Activated naive CD4-positive, alpha-beta T cell treated with anti-CD3 and anti-CD28 coated beads, Interleukin-2, amount 50 U/mL, for 24 hours (primary cell): ENCODE measurements around the gene PRR16.

Experiments
- H3K27ac Mint-ChIP-seq: one replicate; pipeline ENCODE4 v1.8.0; 2021; ENCODE audit warnings: mild to moderate bottlenecking, mixed read lengths
- H3K27me3 Mint-ChIP-seq: one replicate; pipeline ENCODE4 v1.8.0; 2021; ENCODE audit warnings: mixed read lengths
- H3K36me3 Mint-ChIP-seq: one replicate; pipeline ENCODE4 v1.8.0; 2021; ENCODE audit warnings: mixed read lengths
- H3K4me1 Mint-ChIP-seq: one replicate; pipeline ENCODE4 v1.8.0; 2021; ENCODE audit warnings: mixed read lengths
- H3K4me3 Mint-ChIP-seq: one replicate; pipeline ENCODE4 v1.8.0; 2021; ENCODE audit warnings: mild to moderate bottlenecking, mixed read lengths
- H3K9me3 Mint-ChIP-seq: one replicate; pipeline ENCODE4 v1.8.0; 2021; ENCODE audit warnings: mixed read lengths

Gene PRR16

DNA sequence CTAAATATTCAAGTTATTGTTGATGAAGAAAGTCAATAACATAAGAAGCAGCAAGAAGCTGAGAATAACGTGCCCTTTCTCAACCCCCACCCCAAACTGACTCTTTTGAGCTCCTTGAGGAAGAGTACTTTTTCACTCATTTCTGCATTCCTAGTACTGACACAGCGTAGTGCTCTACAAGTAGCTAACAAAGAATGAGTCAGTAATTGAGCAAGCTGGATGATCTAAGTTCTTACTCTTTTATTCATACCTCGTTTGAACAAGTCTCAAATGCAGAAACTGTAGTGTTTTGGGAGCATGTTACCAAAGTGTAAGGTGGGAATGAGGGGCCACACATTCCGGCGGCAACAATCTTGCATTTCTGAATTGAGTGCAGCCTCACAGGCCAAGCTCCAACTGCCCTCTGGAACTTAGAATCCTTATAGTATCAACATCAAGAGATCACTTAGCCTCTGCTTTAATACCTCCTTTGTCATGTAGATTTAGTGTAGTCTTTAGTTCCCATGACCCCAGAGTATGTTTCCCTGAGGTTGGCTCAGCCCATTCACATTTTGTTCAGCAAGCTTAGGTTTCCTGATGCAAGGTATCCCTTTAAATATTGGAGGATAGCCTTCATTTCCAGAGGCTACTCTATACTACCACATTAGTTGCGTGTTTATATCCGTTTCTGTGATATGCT lies 152.0 kb downstream of the PRR16 start:
- no peaks in the 10 kb centered on the region for H3K9me3 Mint-ChIP-seq
- H3K27me3 Mint-ChIP-seq: no peaks in the 10 kb centered on the region
- no peaks in the 10 kb centered on the region for H3K4me1 Mint-ChIP-seq
- H3K27ac Mint-ChIP-seq: no peak overlapping the region
- H3K36me3 Mint-ChIP-seq: no peaks in the 10 kb centered on the region
- no peak overlapping the region for H3K4me3 Mint-ChIP-seq

DNA sequence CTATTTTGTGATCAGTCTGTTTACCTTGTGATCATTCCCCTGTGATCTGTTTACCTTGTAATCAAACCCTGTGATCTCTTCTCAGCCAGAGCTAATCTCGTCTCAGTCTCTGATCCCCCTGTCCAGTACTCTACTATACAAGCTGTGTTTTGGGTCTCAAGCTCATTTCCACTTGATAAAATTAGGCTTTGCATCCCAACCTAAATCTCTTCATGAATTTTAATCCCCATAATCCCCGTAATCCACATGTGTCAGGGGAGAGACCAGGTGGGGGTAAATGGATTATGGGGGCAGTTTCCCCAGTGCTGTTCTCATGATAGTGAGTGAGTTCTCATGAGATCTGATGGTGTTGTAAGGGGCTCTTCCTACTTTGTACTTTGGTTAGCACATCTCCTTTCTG lies 157.2 kb downstream of the PRR16 start:
- no peaks in the 10 kb centered on the region for H3K9me3 Mint-ChIP-seq
- no peaks in the 10 kb centered on the region for H3K36me3 Mint-ChIP-seq
- H3K27ac Mint-ChIP-seq: no peak overlapping the region
- H3K4me3 Mint-ChIP-seq: no peak overlapping the region
- no peaks in the 10 kb centered on the region for H3K4me1 Mint-ChIP-seq
- no peaks in the 10 kb centered on the region for H3K27me3 Mint-ChIP-seq

DNA sequence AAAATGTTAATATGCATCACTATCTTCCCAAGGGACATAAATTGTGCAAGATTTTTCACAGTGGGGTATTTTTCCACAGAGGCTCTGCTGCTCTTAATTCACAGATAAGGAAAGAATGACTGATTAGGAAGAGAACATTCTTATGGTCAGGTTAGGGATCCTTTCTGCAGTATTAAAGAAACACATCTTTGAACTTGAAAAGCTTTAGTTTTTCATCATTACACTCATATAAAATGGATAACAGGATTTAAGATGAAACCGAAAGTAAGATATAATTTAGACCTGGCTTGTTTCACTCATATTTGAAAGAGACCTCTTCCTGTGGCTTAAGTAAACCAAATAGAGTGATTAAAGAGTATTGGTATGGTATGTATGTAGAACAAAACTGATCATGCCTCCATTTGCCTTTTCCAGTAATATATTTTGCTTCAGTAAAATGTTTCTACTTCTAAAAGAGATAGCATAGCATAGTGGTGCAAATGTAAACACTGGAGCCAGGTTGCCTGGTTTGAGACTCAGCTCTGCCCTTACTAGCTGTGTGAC lies 160.0 kb downstream of the PRR16 start:
- no peaks in the 10 kb centered on the region for H3K9me3 Mint-ChIP-seq
- no peak overlapping the region for H3K4me3 Mint-ChIP-seq
- no peaks in the 10 kb centered on the region for H3K27me3 Mint-ChIP-seq
- no peaks in the 10 kb centered on the region for H3K36me3 Mint-ChIP-seq
- no peak overlapping the region for H3K27ac Mint-ChIP-seq
- no peaks in the 10 kb centered on the region for H3K4me1 Mint-ChIP-seq

DNA sequence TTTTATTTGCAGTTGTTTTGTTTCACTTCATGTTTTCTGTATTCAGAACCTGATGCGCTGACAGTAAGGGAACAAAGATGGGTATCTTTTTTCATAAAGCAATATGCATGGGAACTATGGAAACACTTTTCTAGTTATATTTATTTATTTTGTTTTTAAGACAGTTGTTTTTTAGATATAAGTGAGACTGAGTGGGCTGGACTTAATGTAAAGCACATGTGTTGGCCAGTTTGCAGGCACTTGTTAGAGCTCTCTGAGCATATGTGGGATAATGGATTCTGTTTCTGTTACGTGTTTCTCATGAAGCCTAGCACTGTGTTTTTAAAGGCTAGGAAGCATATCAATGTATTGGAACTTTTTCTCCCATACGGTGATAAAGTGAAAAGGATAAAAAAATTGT lies 164.1 kb downstream of the PRR16 start:
- H3K4me3 Mint-ChIP-seq: no peak overlapping the region
- no peaks in the 10 kb centered on the region for H3K4me1 Mint-ChIP-seq
- no peak overlapping the region for H3K27ac Mint-ChIP-seq
- no peaks in the 10 kb centered on the region for H3K36me3 Mint-ChIP-seq
- H3K9me3 Mint-ChIP-seq: peaks cover 9% of the 10 kb centered on the region
- no peaks in the 10 kb centered on the region for H3K27me3 Mint-ChIP-seq

DNA sequence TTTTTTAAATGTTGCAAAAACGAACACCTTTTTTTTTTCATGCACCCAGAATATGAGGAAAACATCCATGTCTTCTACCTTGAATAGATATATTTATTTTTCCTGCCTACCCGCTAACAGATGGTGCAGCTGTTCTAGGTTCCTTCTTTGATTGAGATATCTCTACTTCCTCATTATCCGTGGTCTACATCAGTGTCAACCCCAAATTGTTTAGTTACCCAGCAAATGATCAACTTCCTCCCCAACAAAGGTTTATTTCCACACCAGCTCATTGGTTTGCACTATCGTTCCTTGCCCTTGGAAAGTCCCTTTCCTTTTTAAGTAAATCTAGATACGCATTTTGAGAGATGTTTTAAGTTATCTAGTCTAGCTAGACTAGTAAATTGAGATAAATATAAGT lies 166.4 kb downstream of the PRR16 start:
- peaks cover 12% of the 10 kb centered on the region for H3K9me3 Mint-ChIP-seq
- no peaks in the 10 kb centered on the region for H3K4me1 Mint-ChIP-seq
- no peak overlapping the region for H3K27ac Mint-ChIP-seq
- no peaks in the 10 kb centered on the region for H3K27me3 Mint-ChIP-seq
- no peaks in the 10 kb centered on the region for H3K36me3 Mint-ChIP-seq
- no peak overlapping the region for H3K4me3 Mint-ChIP-seq

DNA sequence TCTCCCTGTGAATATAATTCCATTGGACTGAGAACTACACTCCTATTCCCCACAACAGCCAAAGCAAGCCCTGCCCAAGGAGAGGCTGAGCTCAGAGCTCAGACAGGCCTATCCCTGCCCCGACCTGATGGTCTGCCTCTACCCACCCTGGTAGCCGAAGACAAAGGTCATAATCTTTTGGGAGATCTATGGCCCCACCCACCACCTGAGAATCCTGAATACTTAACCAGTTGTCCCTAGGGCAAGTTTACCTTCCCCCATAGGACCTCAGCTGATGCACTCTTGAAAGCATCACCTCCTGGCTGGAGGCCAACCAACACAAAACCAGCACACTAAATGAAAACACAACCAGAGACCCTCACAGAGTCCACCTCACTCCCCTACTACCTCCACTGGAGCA lies 167.5 kb downstream of the PRR16 start:
- Mint-ChIP-seq H3K9me3 (peaks cover 13% of the 10 kb centered on the region), H3K36me3 (no peaks in the 10 kb centered on the region), H3K4me3 (no peak overlapping the region), H3K4me1 (no peaks in the 10 kb centered on the region), H3K27me3 (no peaks in the 10 kb centered on the region), H3K27ac (no peak overlapping the region)

DNA sequence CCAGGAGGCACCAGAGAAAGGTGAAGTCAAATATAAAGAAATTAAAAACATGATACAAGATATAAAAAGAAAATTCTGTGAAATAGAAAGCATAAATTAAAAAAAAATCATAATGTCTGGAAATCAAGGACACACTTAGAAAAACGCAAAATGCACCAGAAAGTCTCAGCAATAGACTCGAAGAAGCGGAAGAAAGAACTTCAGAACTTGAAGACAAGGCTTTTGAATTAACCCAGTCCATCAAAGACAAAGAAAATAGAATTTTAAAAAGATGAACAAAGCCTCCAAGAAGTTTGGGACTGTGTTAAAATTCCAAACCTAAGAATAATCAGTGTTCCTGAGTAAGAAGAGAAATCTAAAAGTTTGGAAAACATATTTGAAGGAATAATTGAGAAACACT lies 168.3 kb downstream of the PRR16 start:
- Mint-ChIP-seq H3K36me3 (no peaks in the 10 kb centered on the region), H3K27me3 (no peaks in the 10 kb centered on the region), H3K9me3 (peaks cover 13% of the 10 kb centered on the region), H3K27ac (no peak overlapping the region), H3K4me1 (no peaks in the 10 kb centered on the region), H3K4me3 (no peak overlapping the region)

DNA sequence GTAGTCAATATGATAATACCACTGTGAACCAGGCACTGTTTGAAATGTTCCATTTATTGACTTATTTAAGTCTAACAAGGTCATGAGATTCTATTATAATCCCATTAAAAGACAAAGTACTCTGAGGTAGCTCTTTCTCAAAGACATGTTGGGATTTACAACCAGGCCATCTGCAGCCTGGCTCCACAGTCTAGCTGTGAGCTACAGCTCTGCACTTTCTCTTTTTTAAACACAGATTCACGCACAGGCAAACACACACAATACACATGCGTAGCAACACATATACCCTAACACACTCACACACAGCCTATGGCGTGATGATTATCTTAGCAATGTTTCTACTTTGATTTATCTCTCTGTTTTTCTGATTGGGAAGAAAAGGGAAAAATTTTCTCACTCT lies 174.3 kb downstream of the PRR16 start:
- no peaks in the 10 kb centered on the region for H3K27me3 Mint-ChIP-seq
- no peaks in the 10 kb centered on the region for H3K4me1 Mint-ChIP-seq
- H3K36me3 Mint-ChIP-seq: no peaks in the 10 kb centered on the region
- H3K9me3 Mint-ChIP-seq: peaks cover 4% of the 10 kb centered on the region
- H3K4me3 Mint-ChIP-seq: no peak overlapping the region
- no peak overlapping the region for H3K27ac Mint-ChIP-seq

DNA sequence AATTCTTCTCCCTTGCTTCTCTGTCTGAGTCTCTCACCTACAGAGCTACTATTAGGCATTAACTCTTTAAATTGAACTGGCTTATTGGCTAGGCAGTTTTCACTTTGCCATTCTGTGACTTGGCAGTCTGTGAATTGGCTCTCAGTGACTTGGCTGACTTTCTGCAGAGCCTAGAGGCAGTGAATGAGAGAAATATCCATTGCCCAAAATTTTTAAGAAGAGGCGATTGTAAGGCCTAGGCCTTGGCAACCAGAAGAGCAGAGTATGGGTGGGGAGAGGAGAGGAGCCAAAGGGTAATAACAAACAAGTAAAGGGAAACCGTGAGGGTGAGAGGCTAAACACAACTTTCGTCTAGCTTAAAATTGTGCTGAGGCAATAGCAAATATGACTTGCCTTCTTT lies 176.7 kb downstream of the PRR16 start:
- Mint-ChIP-seq H3K4me3 (no peak overlapping the region), H3K4me1 (no peaks in the 10 kb centered on the region), H3K36me3 (no peaks in the 10 kb centered on the region), H3K27ac (no peak overlapping the region), H3K9me3 (no peaks in the 10 kb centered on the region), H3K27me3 (no peaks in the 10 kb centered on the region)

DNA sequence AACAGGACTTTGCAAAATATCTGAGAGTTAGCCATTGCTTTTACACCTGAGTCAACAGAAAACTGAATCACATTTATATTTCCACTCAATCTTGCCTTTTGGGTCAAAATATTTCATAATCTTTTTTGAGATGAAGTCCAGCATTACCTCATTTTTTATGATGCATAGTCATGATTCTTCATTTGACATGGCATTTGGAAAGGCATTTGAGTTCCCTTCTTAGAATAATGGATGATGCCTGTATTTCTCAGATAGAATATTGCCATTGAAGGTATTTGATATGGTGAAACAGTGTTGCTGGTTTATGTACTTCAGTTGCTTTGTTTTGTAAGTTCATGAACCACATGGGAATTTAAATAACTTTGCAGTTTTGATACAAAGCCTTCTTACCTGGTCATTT lies 180.4 kb downstream of the PRR16 start:
- Mint-ChIP-seq H3K9me3 (peaks cover 6% of the 10 kb centered on the region), H3K36me3 (no peaks in the 10 kb centered on the region)

DNA sequence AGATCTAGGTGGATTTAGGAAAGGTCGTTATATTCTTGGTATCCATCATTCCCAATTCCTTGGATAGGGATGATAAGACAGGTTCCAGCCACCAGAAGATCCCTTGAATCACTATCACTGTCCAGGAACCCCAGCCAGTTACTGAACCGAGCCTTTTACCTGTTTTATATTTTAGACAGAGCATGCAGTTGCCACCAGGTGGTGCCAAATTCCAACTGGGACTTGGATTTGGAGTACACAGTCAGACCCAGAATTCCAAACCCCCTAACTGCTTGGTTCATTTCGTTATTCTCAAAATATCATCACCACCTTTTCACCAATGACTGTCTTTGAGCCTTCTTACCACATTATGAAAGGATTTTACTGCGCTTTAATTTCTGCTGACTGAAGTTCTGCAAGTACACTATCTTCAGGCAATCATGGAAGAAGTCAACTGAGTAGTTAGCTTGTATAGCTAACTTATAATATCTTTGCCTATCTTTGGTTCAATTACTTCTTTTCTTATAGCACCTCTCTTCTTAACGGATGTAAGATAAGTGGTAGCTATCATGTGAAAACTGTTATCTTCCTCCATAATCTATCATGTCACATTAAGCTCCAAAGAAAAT lies 191.8 kb downstream of the PRR16 start:
- Mint-ChIP-seq H3K4me1 (no peaks in the 10 kb centered on the region), H3K36me3 (no peaks in the 10 kb centered on the region), H3K27me3 (no peaks in the 10 kb centered on the region), H3K9me3 (peaks cover 4% of the 10 kb centered on the region), H3K4me3 (no peak overlapping the region), H3K27ac (no peak overlapping the region)

More for the DNA sequence above, 180.4 kb downstream of the PRR16 start:
- Mint-ChIP-seq H3K27me3 (no peaks in the 10 kb centered on the region), H3K4me1 (no peaks in the 10 kb centered on the region), H3K27ac (no peak overlapping the region), H3K4me3 (no peak overlapping the region)

DNA sequence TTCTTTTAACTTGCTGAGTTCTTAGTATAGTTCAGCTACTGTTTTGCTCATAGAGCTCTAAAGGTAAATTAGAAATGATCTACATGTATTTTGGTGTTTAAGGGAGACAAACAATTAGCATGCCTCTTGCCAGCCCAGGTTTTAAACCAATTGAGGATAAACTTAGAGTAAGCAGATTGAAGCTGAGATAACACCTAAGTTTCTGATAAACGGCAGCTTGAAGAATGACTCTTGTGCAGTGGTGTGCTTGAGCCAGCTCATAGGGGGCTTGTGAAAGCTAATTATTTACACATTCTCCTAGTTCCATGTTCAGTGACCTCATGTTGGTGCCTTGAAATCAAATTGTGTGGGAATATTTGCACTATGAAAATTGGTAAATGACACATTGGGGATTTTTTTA lies 193.0 kb downstream of the PRR16 start:
- H3K4me1 Mint-ChIP-seq: no peaks in the 10 kb centered on the region
- H3K36me3 Mint-ChIP-seq: no peaks in the 10 kb centered on the region
- H3K9me3 Mint-ChIP-seq: peaks cover 1% of the 10 kb centered on the region
- no peak overlapping the region for H3K4me3 Mint-ChIP-seq
- H3K27me3 Mint-ChIP-seq: no peaks in the 10 kb centered on the region
- no peak overlapping the region for H3K27ac Mint-ChIP-seq

DNA sequence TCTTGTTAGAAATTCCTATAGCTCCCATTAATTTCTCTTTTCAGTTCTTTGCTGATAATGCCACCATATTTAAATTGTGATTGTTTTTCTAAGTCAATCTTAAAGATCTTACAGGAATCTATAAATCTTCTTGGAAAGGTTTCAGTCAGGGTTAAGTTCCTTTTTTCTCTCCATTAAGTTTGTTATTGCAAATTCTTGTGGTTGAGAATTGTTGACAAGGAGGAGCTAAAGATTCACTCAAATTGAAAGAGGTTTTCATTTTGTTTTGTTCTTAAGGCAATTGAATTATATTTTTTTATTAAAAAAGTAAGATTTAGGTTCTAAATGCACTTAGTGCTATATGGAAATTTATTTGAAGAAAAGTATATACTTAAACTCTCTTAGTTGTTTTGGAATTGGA lies 213.4 kb downstream of the PRR16 start:
- H3K4me3 Mint-ChIP-seq: no peak overlapping the region
- no peaks in the 10 kb centered on the region for H3K36me3 Mint-ChIP-seq
- H3K4me1 Mint-ChIP-seq: no peaks in the 10 kb centered on the region
- H3K9me3 Mint-ChIP-seq: peaks cover 5% of the 10 kb centered on the region
- no peaks in the 10 kb centered on the region for H3K27me3 Mint-ChIP-seq
- H3K27ac Mint-ChIP-seq: no peak overlapping the region

DNA sequence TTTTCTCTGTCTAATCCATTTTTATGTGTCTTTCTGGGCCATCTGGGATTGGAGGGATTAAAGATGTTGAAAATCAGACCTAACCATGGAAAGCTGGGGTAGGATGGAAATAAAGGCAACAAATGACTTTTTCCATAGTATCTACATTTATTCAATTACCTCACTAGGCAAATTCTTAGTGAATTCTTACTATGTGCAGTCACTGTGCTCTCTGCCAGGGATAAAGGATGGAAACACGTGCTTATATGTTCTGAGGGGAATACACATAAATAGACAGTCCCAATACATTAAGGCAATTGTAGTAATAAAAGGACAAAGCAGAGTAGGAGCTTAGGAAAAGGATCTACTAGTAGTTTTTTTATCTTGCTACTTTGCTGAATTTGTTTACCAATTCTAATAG lies 214.2 kb downstream of the PRR16 start:
- H3K36me3 Mint-ChIP-seq: no peaks in the 10 kb centered on the region
- H3K4me3 Mint-ChIP-seq: no peak overlapping the region
- H3K4me1 Mint-ChIP-seq: no peaks in the 10 kb centered on the region

DNA sequence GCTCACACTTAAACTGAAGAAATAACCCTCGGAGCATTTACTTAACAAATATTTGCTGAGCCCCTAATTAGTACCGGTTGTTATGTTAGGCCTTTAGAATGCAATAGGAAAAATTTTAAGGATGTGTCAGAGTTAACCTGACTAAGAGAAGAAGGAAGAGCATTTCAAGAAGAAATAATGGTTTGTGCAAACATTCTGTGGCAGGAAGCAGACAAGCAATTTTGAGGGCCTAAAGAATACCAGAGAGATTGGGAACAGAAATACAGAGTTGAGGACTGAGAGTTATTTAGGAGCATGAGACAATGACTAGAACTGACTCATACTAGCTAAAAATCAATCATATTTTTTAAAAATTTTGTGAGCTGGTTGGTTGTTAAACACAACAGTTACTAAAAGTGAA lies 218.8 kb downstream of the PRR16 start:
- Mint-ChIP-seq H3K4me3 (no peak overlapping the region), H3K4me1 (no peaks in the 10 kb centered on the region), H3K27ac (no peak overlapping the region), H3K27me3 (no peaks in the 10 kb centered on the region), H3K36me3 (no peaks in the 10 kb centered on the region), H3K9me3 (peaks cover 9% of the 10 kb centered on the region)

More for the DNA sequence above, 214.2 kb downstream of the PRR16 start:
- no peak overlapping the region for H3K27ac Mint-ChIP-seq
- peaks cover 9% of the 10 kb centered on the region for H3K9me3 Mint-ChIP-seq
- no peaks in the 10 kb centered on the region for H3K27me3 Mint-ChIP-seq

DNA sequence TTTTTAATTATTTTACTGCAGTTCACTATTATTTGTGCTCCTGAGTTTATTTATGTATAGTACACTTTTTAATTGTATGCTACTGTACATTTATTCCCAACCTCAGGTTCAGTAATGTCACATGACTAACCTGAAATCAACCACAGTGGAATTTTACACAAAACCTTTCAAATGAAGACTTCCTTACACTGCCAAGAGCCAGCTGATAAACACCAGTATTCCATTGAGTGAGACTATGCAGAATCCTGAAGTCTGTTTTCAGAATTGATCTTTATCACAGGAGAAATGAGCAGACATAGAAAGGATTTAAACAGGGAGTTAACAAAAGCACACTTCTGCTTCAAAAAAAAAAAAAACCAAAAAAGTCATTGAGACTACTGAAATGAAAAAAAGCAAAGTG lies 219.5 kb downstream of the PRR16 start:
- Mint-ChIP-seq H3K4me1 (no peaks in the 10 kb centered on the region), H3K4me3 (no peak overlapping the region), H3K27ac (no peak overlapping the region), H3K27me3 (no peaks in the 10 kb centered on the region), H3K9me3 (peaks cover 9% of the 10 kb centered on the region), H3K36me3 (no peaks in the 10 kb centered on the region)

DNA sequence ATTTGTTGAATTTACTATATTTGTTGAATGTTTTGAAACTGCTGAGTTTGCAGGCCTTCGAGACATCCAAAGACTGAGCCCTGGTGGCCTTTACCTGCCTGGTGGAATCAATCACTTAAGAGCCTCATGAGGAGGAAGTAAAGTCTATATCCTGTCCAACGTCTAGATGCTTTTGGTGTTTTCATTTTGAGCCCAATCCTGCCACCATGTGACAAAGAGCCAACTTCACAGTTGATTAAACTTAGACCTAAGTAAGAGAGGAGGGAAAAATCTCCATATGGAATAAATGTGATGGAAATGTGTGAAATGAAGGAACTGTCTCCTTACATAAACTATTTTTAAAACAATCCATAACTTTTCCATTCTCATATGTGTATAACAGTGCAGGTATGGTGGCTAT lies 220.1 kb downstream of the PRR16 start:
- H3K9me3 Mint-ChIP-seq: peaks cover 9% of the 10 kb centered on the region
- H3K27me3 Mint-ChIP-seq: no peaks in the 10 kb centered on the region
- H3K36me3 Mint-ChIP-seq: no peaks in the 10 kb centered on the region
- no peak overlapping the region for H3K4me3 Mint-ChIP-seq
- H3K27ac Mint-ChIP-seq: no peak overlapping the region
- no peaks in the 10 kb centered on the region for H3K4me1 Mint-ChIP-seq
